Natural killer cell (primary cell): Measurements from ENCODE around the gene GLRX. TPM values are rescaled to one million over a fixed set of nuclear protein-coding genes. Genes with fewer than 3 reads are reported as not detected.

ENCODE experiments used
- ATAC-seq, 3 donors: fragments of 150-1000 bp in 2 of 3; fragments of 200-7000 bp in 1 of 3; cut with Tn5 transposase; 1 replicate in 1 of 3; 2 replicates in 2 of 3; pipeline ENCODE4 v1.10.0; 2021; ENCODE audit warnings: mild to moderate bottlenecking in 2 of 3, moderate library complexity in 2 of 3
- DNase-seq, 2 donors: peaks; one replicate each; pipeline versions ENCODE4 v3.0.0 to v3.0.0-alpha.2; 2013 to 2021; ENCODE audit warnings: mixed read lengths in 1 of 2
- H3K27ac ChIP-seq: one replicate; pipeline ENCODE4 v1.5.1; 2013; ENCODE audit warnings: mild to moderate bottlenecking, low read length
- H3K27me3 ChIP-seq: one replicate; pipeline ENCODE4 v1.6.1; 2013; ENCODE audit warnings: low read length; ENCODE audit not compliant: control insufficient read depth, insufficient read depth
- H3K36me3 ChIP-seq: one replicate; pipeline ENCODE4 v1.6.1; 2013; ENCODE audit warnings: low read length; ENCODE audit not compliant: control insufficient read depth, insufficient read depth
- H3K4me1 ChIP-seq: one replicate; pipeline ENCODE4 v1.6.1; 2013; ENCODE audit warnings: low read length; ENCODE audit not compliant: control insufficient read depth, insufficient read depth
- H3K4me3 ChIP-seq: one replicate; pipeline ENCODE4 v1.5.1; 2013; ENCODE audit warnings: low read length
- H3K9me3 ChIP-seq: one replicate; pipeline ENCODE4 v1.6.1; 2013; ENCODE audit warnings: low read length; ENCODE audit not compliant: control insufficient read depth, insufficient read depth
- H3K27ac Mint-ChIP-seq, 2 donors: one replicate each; pipeline ENCODE4 v1.8.0; 2022; ENCODE audit warnings: mild to moderate bottlenecking in 2 of 2, mixed read lengths in 2 of 2, moderate library complexity in 1 of 2
- H3K27me3 Mint-ChIP-seq, 2 donors: one replicate each; pipeline ENCODE4 v1.8.0; 2022; ENCODE audit warnings: low read depth in 2 of 2, mixed read lengths in 2 of 2
- H3K36me3 Mint-ChIP-seq: one replicate; pipeline ENCODE4 v1.8.0; 2022; ENCODE audit warnings: mixed read lengths
- H3K4me1 Mint-ChIP-seq, 2 donors: one replicate each; pipeline ENCODE4 v1.8.0; 2022; ENCODE audit warnings: mixed read lengths in 2 of 2
- H3K4me3 Mint-ChIP-seq: one replicate; pipeline ENCODE4 v1.8.0; 2022; ENCODE audit warnings: mild to moderate bottlenecking, moderate library complexity, mixed read lengths
- H3K9me3 Mint-ChIP-seq, 2 donors: one replicate each; pipeline ENCODE4 v1.8.0; 2022; ENCODE audit warnings: mixed read lengths in 2 of 2
- WGBS: methylation state at CpG from one replicate; pipeline ENCODE4 v1.1.7; 2013; ENCODE audit warnings: missing lambda C conversion rate; ENCODE audit not compliant: insufficient coverage; 5-methylcytosine and 5-hydroxymethylcytosine counted together
- intact Hi-C: fragments of 100-400 bp; cut with micrococcal nuclease; formaldehyde crosslinking; loops from one replicate; pipeline ENCODE4 v1.14.2; 2022
- total RNA-seq, 4 donors: library from RNA; stranded (reverse); fragments of 120-200 nt in 1 of 4; gene quantifications; one replicate each; pipeline versions ENCODE4 v1.2.3 to v1.2.4, GENCODE V29; 2013 to 2022
- TF ChIP-seq, protein P1 (sequence below): fragments of 200-600 bp; IDR thresholded peaks from one replicate; pipeline ENCODE4 v1.8.0; 2022; ENCODE audit warnings: antibody characterized with exemption

Gene GLRX
- total RNA-seq, 3 donors from 2014 or later (not counting 1 experiment from before 2014, with no cell fraction given), result 59.2 to 102 (median 62.5) TPM

DNA sequence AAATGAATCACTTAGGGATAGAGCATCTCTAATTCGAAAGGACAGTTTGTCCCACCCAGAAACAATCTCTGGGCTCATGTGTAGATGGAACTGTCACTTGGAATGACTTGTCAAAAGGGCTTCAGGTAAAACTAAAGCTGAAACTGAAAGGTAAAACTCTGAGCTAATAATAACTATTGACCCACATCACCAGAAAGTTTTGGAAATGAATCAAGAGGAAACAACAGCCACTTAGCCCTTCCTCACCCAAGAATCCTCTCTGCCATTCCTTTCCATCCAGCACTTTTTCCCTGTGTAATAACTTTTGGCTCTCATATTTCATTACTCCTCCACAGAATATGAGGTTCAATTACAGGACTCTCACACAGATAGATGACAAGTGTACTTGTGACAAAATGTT, 14.0 kb upstream of the GLRX start:
- H3K36me3 Mint-ChIP-seq, result no peaks in the 10 kb centered on the region
- H3K36me3 ChIP-seq, result no peaks in the 10 kb centered on the region
- H3K4me3 ChIP-seq, result no peak overlapping the region
- no peaks in the 10 kb centered on the region for H3K9me3 Mint-ChIP-seq
- peak overlapping the region; percentile 6 for H3K27ac ChIP-seq
- peaks cover 44 to 45% of the 10 kb centered on the region in 2 donors for H3K4me1 Mint-ChIP-seq
- TF ChIP-seq, protein P1, sequence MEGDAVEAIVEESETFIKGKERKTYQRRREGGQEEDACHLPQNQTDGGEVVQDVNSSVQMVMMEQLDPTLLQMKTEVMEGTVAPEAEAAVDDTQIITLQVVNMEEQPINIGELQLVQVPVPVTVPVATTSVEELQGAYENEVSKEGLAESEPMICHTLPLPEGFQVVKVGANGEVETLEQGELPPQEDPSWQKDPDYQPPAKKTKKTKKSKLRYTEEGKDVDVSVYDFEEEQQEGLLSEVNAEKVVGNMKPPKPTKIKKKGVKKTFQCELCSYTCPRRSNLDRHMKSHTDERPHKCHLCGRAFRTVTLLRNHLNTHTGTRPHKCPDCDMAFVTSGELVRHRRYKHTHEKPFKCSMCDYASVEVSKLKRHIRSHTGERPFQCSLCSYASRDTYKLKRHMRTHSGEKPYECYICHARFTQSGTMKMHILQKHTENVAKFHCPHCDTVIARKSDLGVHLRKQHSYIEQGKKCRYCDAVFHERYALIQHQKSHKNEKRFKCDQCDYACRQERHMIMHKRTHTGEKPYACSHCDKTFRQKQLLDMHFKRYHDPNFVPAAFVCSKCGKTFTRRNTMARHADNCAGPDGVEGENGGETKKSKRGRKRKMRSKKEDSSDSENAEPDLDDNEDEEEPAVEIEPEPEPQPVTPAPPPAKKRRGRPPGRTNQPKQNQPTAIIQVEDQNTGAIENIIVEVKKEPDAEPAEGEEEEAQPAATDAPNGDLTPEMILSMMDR, result no peak
- H3K4me1 ChIP-seq, result peaks cover 17% of the 10 kb centered on the region
- H3K9me3 ChIP-seq, result no peaks in the 10 kb centered on the region
- DNase-seq (no peak), ATAC-seq (no peak)
- H3K4me3 Mint-ChIP-seq, result peak overlapping the region; percentile 94
- intact Hi-C loops, result loop anchor here (5.0 kb wide), 1 partner anchor 104 kb away; the partner anchor contains the start of gene RHOBTB3
- no peaks in the 10 kb centered on the region for H3K27me3 Mint-ChIP-seq
- peak overlapping the region; percentile 79 to 93 for H3K27ac Mint-ChIP-seq
- WGBS, result 88% methylated on average over 1 of the region's 1 CpG
- H3K27me3 ChIP-seq, result no peaks in the 10 kb centered on the region

DNA sequence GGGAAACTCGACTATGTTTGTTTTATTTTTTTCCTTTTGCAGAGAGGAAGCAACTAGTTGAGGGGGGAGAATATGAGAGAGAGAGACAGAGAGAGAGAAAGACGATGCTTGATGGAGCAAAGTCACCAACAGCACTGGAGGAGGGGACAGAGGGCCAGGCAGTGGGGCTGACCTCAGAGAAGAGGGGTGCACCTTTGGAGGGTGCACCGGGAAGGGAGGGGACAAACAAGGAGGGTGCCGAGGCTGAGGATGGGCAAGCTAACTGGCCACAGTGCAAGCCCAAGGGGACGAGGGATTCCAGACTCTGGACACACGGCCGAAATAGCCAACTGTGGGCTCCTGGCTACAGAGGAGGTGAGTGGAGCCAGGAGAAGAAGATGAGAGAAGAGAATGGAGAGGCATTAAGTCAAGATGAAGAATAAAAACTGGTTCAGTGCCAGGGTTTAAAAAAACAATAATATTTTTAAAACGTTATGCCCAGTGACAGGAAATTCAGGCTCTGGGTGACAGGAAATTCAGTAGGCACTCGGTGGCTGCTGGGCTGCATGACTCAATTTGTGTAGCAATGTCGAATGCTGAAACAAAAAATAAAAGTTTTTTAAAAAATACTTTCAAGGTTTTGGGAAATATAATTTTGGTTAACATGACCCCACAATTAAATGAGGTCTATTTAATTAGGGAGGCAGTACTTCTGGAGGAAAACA, 13.3 kb upstream of the GLRX start:
- no peaks in the 10 kb centered on the region for H3K9me3 ChIP-seq
- no peaks in the 10 kb centered on the region for H3K27me3 ChIP-seq
- no peaks in the 10 kb centered on the region for H3K36me3 ChIP-seq
- WGBS, result 8% methylated on average over 9 of the region's 10 CpGs
- H3K4me1 Mint-ChIP-seq, result peaks cover 44 to 45% of the 10 kb centered on the region in 2 donors
- DNase-seq (peak in 1 of 2 donors; percentile 67), ATAC-seq (peak in 2 of 3 donors; percentile 31 to 32)
- peak overlapping the region; percentile 78 for H3K4me3 ChIP-seq
- peak overlapping the region; percentile 79 to 93 for H3K27ac Mint-ChIP-seq
- peak overlapping the region; percentile 94 for H3K4me3 Mint-ChIP-seq
- H3K27me3 Mint-ChIP-seq, result no peaks in the 10 kb centered on the region
- no peaks in the 10 kb centered on the region for H3K9me3 Mint-ChIP-seq
- intact Hi-C loops, result loop anchor here (1.0 to 5.0 kb wide), 4 partner anchors 12 to 104 kb away; partner anchors contain the start of gene RHOBTB3
- H3K4me1 ChIP-seq, result peaks cover 17% of the 10 kb centered on the region
- TF ChIP-seq, protein P1, result no peak
- H3K36me3 Mint-ChIP-seq, result no peaks in the 10 kb centered on the region
- peak overlapping the region; percentile 91 for H3K27ac ChIP-seq

DNA sequence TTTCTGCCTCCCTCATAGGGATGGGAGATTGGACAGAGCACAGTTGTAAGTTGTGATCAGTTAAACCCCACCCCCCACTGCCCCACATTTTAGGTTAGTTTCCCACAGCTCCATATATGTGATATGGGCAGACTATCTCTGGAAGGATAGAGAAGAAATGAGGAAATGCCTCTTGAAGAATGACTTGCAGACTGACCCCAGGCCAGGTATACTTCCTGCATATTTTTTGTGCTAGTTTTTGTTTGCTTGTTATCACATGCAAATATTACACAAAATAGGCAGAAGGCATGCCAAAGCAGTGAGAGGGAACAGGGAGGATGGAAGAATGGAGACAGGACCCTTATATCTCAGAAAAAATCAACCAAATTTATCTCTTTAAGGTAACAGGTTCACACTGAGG, 10.1 kb upstream of the GLRX start:
- Mint-ChIP-seq H3K4me3 (peak overlapping the region; percentile 67), H3K4me1 (peaks cover 43 to 44% of the 10 kb centered on the region in 2 donors), H3K36me3 (no peaks in the 10 kb centered on the region), H3K27ac (peak overlapping the region; percentile 7 to 79), H3K9me3 (no peaks in the 10 kb centered on the region), H3K27me3 (no peaks in the 10 kb centered on the region)
- no peaks in the 10 kb centered on the region for H3K9me3 ChIP-seq
- H3K27me3 ChIP-seq, result no peaks in the 10 kb centered on the region
- TF ChIP-seq, protein P1, result no peak
- no peak for DNase-seq
- no peak for ATAC-seq
- H3K36me3 ChIP-seq, result no peaks in the 10 kb centered on the region
- peaks cover 8% of the 10 kb centered on the region for H3K4me1 ChIP-seq
- H3K4me3 ChIP-seq, result no peak overlapping the region
- no peak overlapping the region for H3K27ac ChIP-seq
- intact Hi-C loops, result no loop called here
